Neuronal stem cell (in vitro differentiated cells): ENCODE results near the gene CHST3.

Experiments used
- DNase-seq: peaks from one replicate; pipeline ENCODE4 v3.0.0-alpha.2; 2013; ENCODE audit warnings: low spot score
- H2AFZ ChIP-seq: one replicate; pipeline ENCODE4 v1.6.1; 2013; ENCODE audit warnings: mild to moderate bottlenecking, low read length, inconsistent platforms
- H2AK5ac ChIP-seq: 2 replicates; pipeline ENCODE4 v1.6.1; 2013; ENCODE audit warnings: low read depth, mild to moderate bottlenecking, inconsistent platforms, low read length, moderate library complexity, mixed read lengths
- H2BK120ac ChIP-seq: 2 replicates; pipeline ENCODE4 v1.6.1; 2013; ENCODE audit warnings: low read depth, mild to moderate bottlenecking, inconsistent platforms, low read length, moderate library complexity, mixed read lengths
- H2BK12ac ChIP-seq: one replicate; pipeline ENCODE4 v1.6.1; 2013; ENCODE audit warnings: low read length, inconsistent platforms
- H2BK15ac ChIP-seq: 2 replicates; pipeline ENCODE4 v1.6.1; 2013; ENCODE audit warnings: mild to moderate bottlenecking, low read length, inconsistent platforms, mixed read lengths
- H2BK5ac ChIP-seq: one replicate; pipeline ENCODE4 v1.6.1; 2013; ENCODE audit warnings: inconsistent platforms, mild to moderate bottlenecking, low read length, moderate library complexity
- H3K14ac ChIP-seq: one replicate; pipeline ENCODE4 v1.6.1; 2013; ENCODE audit warnings: low read length, inconsistent platforms
- H3K18ac ChIP-seq: 2 replicates; pipeline ENCODE4 v1.6.1; 2013; ENCODE audit warnings: low read length, inconsistent platforms
- H3K23ac ChIP-seq: 2 replicates; pipeline ENCODE4 v1.6.1; 2013; ENCODE audit warnings: low read depth, mild to moderate bottlenecking, mixed read lengths, low read length, inconsistent platforms; ENCODE audit not compliant: poor library complexity
- H3K27ac ChIP-seq: replicated peaks from 3 replicates; pipeline ENCODE4 v1.5.1; 2013; ENCODE audit warnings: low read length, inconsistent platforms
- H3K27me3 ChIP-seq, 3 experiments: 2 replicates each; pipeline ENCODE4 v1.6.1; 2013; ENCODE audit warnings: low read length in 3 of 3, mild to moderate bottlenecking in 2 of 3, inconsistent platforms in 1 of 3, low read depth in 1 of 3, mixed read lengths in 1 of 3, moderate library complexity in 1 of 3; ENCODE audit not compliant: control insufficient read depth in 3 of 3, insufficient read depth in 3 of 3
- H3K36me3 ChIP-seq, 2 donors: replicated peaks in 1 of 2; 2 replicates each; pipeline ENCODE4 v1.6.1; 2013; ENCODE audit warnings: low read length in 2 of 2; ENCODE audit not compliant: control insufficient read depth in 2 of 2, insufficient read depth in 2 of 2
- H3K4ac ChIP-seq: 2 replicates; pipeline ENCODE4 v1.6.1; 2013; ENCODE audit warnings: inconsistent platforms, mild to moderate bottlenecking, low read length, moderate library complexity
- H3K4me1 ChIP-seq, 2 donors: 1 replicate in 1 of 2; 2 replicates in 1 of 2; pipeline ENCODE4 v1.6.1; 2013; ENCODE audit warnings: low read length in 2 of 2, low read depth in 1 of 2; ENCODE audit not compliant: control insufficient read depth in 2 of 2, insufficient read depth in 1 of 2
- H3K4me2 ChIP-seq: one replicate; pipeline ENCODE4 v1.6.1; 2013; ENCODE audit warnings: mild to moderate bottlenecking, low read length, inconsistent platforms; ENCODE audit not compliant: insufficient read depth, poor library complexity, severe bottlenecking
- H3K4me3 ChIP-seq, 2 donors: 2 replicates each; pipeline ENCODE4 v1.5.1; 2013; ENCODE audit warnings: low read length in 2 of 2, mild to moderate bottlenecking in 2 of 2, inconsistent platforms in 1 of 2, moderate library complexity in 1 of 2
- H3K79me1 ChIP-seq: one replicate; pipeline ENCODE4 v1.6.1; 2013; ENCODE audit warnings: low read depth, mild to moderate bottlenecking, inconsistent platforms, low read length, moderate library complexity
- H3K9ac ChIP-seq: one replicate; pipeline ENCODE4 v1.6.1; 2013; ENCODE audit warnings: mild to moderate bottlenecking, low read depth, low read length, inconsistent platforms; ENCODE audit not compliant: poor library complexity
- H3K9me3 ChIP-seq, 2 donors: replicated peaks in 1 of 2; 2 replicates each; pipeline versions ENCODE3 to v1.6.1; 2013; ENCODE audit warnings: low read length in 2 of 2, mild to moderate bottlenecking in 2 of 2, inconsistent platforms in 1 of 2, low read depth in 1 of 2, mixed read lengths in 1 of 2, moderate library complexity in 1 of 2; ENCODE audit not compliant: control insufficient read depth in 2 of 2, insufficient read depth in 1 of 2
- H4K8ac ChIP-seq: one replicate; pipeline ENCODE4 v1.6.1; 2013; ENCODE audit warnings: low read depth, mild to moderate bottlenecking, inconsistent platforms, low read length, moderate library complexity
- H4K91ac ChIP-seq: one replicate; pipeline ENCODE4 v1.6.1; 2013; ENCODE audit warnings: low read length, low read depth, mild to moderate bottlenecking, inconsistent platforms; ENCODE audit not compliant: poor library complexity
- WGBS, 2 donors: extraction: QIAGEN DNeasy Blood & Tissue Kit; methylation state at CpG; one replicate each; pipeline ENCODE4 v1.1.7; 2013; ENCODE audit warnings: missing lambda C conversion rate in 2 of 2, mixed read lengths in 1 of 2; ENCODE audit not compliant: insufficient read length in 2 of 2, insufficient replicate concordance in 1 of 2; ENCODE audit errors: extremely low coverage in 2 of 2; 5-methylcytosine and 5-hydroxymethylcytosine counted together

CHST3 gene

GRCh38 chr10:72056932-72057751, 92.9 kb downstream of the CHST3 start:
- Histone ChIP-seq H3K79me1 (no peaks in the 10 kb centered on the region), H3K27ac (no peak overlapping the region), H2BK15ac (peak overlapping the region; percentile 99), H3K4me3 (no peak overlapping the region), H3K23ac (peak overlapping the region; percentile 22), H3K27me3 (no peaks in the 10 kb centered on the region), H3K4me1 (peaks cover 0 to 6% of the 10 kb centered on the region in 2 donors), H2AK5ac (peak overlapping the region; percentile 76), H3K18ac (peak overlapping the region; percentile 77), H3K9ac (peak overlapping the region; percentile 33), H3K9me3 (no peaks in the 10 kb centered on the region), H3K4me2 (no peak overlapping the region), H3K14ac (no peak overlapping the region), H3K4ac (no peak overlapping the region), H2BK12ac (no peak overlapping the region), H3K36me3 (no peaks in the 10 kb centered on the region), H2BK120ac (no peak overlapping the region), H2BK5ac (no peak overlapping the region), H4K8ac (no peak overlapping the region), H2AFZ (no peak overlapping the region), H4K91ac (no peak overlapping the region)
- no CpG with 5 or more reads among the region's 25 CpGs for WGBS, 2 donors
- no peak for DNase-seq

DNA sequence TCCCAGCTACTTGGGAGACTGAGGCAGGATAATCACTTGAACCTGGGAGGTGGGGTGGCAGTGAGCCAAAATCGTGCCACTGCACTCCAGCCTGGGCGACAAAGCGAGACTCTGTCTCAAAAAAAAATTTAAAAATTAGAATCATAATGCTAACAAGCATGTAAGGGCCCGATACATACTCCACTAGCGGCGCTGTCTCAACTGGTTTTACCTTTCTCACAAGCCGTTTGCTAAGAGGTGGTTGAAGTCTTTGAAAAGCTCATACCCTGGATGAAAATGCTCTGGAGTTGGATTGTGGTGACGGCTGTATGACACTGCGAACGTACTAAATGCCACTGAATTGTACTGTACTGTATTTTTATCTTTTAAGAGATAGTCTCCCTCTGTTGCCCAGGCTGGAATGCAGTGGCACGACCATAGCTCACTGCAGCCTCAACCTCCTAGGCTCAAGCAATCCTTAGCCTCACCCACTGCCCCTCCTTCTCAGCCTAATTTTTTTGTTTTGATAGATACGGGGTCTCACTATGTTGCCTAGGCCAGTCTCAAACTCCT, 94.2 kb downstream of the CHST3 start:
- no peak overlapping the region for H3K4ac ChIP-seq
- no peak overlapping the region for H4K8ac ChIP-seq
- H2BK120ac ChIP-seq, result no peak overlapping the region
- H2BK15ac ChIP-seq, result no peak overlapping the region
- no peaks in the 10 kb centered on the region for H3K79me1 ChIP-seq
- H2BK12ac ChIP-seq, result no peak overlapping the region
- no peak overlapping the region for H2AFZ ChIP-seq
- no peak overlapping the region for H2BK5ac ChIP-seq
- no peaks in the 10 kb centered on the region for H3K27me3 ChIP-seq
- H3K9ac ChIP-seq, result no peak overlapping the region
- no peaks in the 10 kb centered on the region for H3K36me3 ChIP-seq
- no peak for DNase-seq
- H3K27ac ChIP-seq, result no peak overlapping the region
- no peak overlapping the region for H4K91ac ChIP-seq
- no peak overlapping the region for H3K23ac ChIP-seq
- H3K4me1 ChIP-seq, result peaks cover 0 to 6% of the 10 kb centered on the region in 2 donors
- no peak overlapping the region for H3K14ac ChIP-seq
- H3K4me3 ChIP-seq, result no peak overlapping the region
- no peak overlapping the region for H3K4me2 ChIP-seq
- no peak overlapping the region for H2AK5ac ChIP-seq
- H3K18ac ChIP-seq, result no peak overlapping the region
- H3K9me3 ChIP-seq, result no peaks in the 10 kb centered on the region
- WGBS, 2 donors, result no CpG with 5 or more reads among the region's 12 CpGs

GRCh38 chr10:72058989-72059842, 95.0 kb downstream of the CHST3 start:
- no CpG with 5 or more reads among the region's 21 CpGs for WGBS, 2 donors
- peak overlapping the region; percentile 24 for H2AK5ac ChIP-seq
- H4K8ac ChIP-seq, result no peak overlapping the region
- no peak overlapping the region for H2BK5ac ChIP-seq
- H3K4me2 ChIP-seq, result no peak overlapping the region
- H3K9me3 ChIP-seq, result no peaks in the 10 kb centered on the region
- no peak overlapping the region for H3K14ac ChIP-seq
- no peak for DNase-seq
- H3K27ac ChIP-seq, result no peak overlapping the region
- peaks cover 0 to 5% of the 10 kb centered on the region in 2 donors for H3K4me1 ChIP-seq
- peak overlapping the region; percentile 6 for H3K23ac ChIP-seq
- H3K79me1 ChIP-seq, result no peaks in the 10 kb centered on the region
- H3K36me3 ChIP-seq, result no peaks in the 10 kb centered on the region
- peak overlapping the region; percentile 63 for H2BK12ac ChIP-seq
- H3K18ac ChIP-seq, result no peak overlapping the region
- peak overlapping the region; percentile 55 for H3K4ac ChIP-seq
- H3K27me3 ChIP-seq, result no peaks in the 10 kb centered on the region
- H2BK15ac ChIP-seq, result no peak overlapping the region
- H2AFZ ChIP-seq, result no peak overlapping the region
- no peak overlapping the region for H3K9ac ChIP-seq
- no peak overlapping the region for H3K4me3 ChIP-seq
- H4K91ac ChIP-seq, result no peak overlapping the region
- H2BK120ac ChIP-seq, result peak overlapping the region; percentile 66
